Mucosa of stomach (tissue), 1 donor: Measurements from ENCODE around the gene UMAD1.

ENCODE experiments used
- H3K27me3 ChIP-seq: one replicate; pipeline ENCODE4 v1.7.0; 2013; ENCODE audit warnings: mild to moderate bottlenecking, low read length; ENCODE audit not compliant: control insufficient read depth, insufficient read depth
- H3K36me3 ChIP-seq: one replicate; pipeline ENCODE4 v1.7.0; 2013; ENCODE audit warnings: low read length; ENCODE audit not compliant: control insufficient read depth, insufficient read depth
- H3K4me1 ChIP-seq: one replicate; pipeline ENCODE4 v1.7.0; 2013; ENCODE audit warnings: mild to moderate bottlenecking, low read length; ENCODE audit not compliant: control insufficient read depth, insufficient read depth
- H3K4me3 ChIP-seq: one replicate; pipeline ENCODE4 v1.7.0; 2013; ENCODE audit warnings: low read length
- H3K9ac ChIP-seq: one replicate; pipeline ENCODE4 v1.7.0; 2013; ENCODE audit warnings: mild to moderate bottlenecking, low read length, moderate library complexity
- H3K9me3 ChIP-seq: one replicate; pipeline ENCODE4 v1.7.0; 2013; ENCODE audit warnings: mild to moderate bottlenecking, low read length, moderate library complexity; ENCODE audit not compliant: control insufficient read depth
- donor health status: Pancreatic carcinoma.

UMAD1 gene

GRCh38 chr7:7710469-7710868 is 69.9 kb downstream of the UMAD1 start:
- Histone ChIP-seq H3K9me3 (no peaks in the 10 kb centered on the region), H3K9ac (no peak overlapping the region), H3K27me3 (no peaks in the 10 kb centered on the region), H3K36me3 (no peaks in the 10 kb centered on the region), H3K4me1 (peaks cover 9% of the 10 kb centered on the region), H3K4me3 (no peak overlapping the region)

GRCh38 chr7:7713730-7714129 is 73.2 kb downstream of the UMAD1 start:
- no peaks in the 10 kb centered on the region for H3K36me3 ChIP-seq
- no peaks in the 10 kb centered on the region for H3K9me3 ChIP-seq
- H3K9ac ChIP-seq, result no peak overlapping the region
- no peaks in the 10 kb centered on the region for H3K27me3 ChIP-seq
- H3K4me1 ChIP-seq, result peaks cover 8% of the 10 kb centered on the region
- no peak overlapping the region for H3K4me3 ChIP-seq

GRCh38 chr7:7718492-7718891 is 77.9 kb downstream of the UMAD1 start, which contains the start of gene RPA3:
Gene RPA3 (minus strand): TSS chr7:7718607. CDS start chr7:7640418, 78,189 bp downstream.
- H3K4me3 ChIP-seq, result no peak within 1 kb of the TSS
- no peaks in the 10 kb centered on the region for H3K36me3 ChIP-seq
- no peak within 1 kb of the TSS for H3K9ac ChIP-seq
- H3K9me3 ChIP-seq, result no peaks in the 10 kb centered on the region
- no peaks in the 10 kb centered on the region for H3K27me3 ChIP-seq
- H3K4me1 ChIP-seq, result no peaks in the 10 kb centered on the region

- H3K4me1 ChIP-seq, result no peaks in the 10 kb centered on the region
- H3K36me3 ChIP-seq, result no peaks in the 10 kb centered on the region
- H3K4me3 ChIP-seq, result no peak overlapping the region
Observed at GRCh38 chr7:7719236-7719635, 78.7 kb downstream of the UMAD1 start.

GRCh38 chr7:7720193-7720592 is 79.6 kb downstream of the UMAD1 start:
- no peaks in the 10 kb centered on the region for H3K27me3 ChIP-seq
- no peaks in the 10 kb centered on the region for H3K4me1 ChIP-seq
- H3K4me3 ChIP-seq, result no peak overlapping the region
- H3K9me3 ChIP-seq, result no peaks in the 10 kb centered on the region
- no peak overlapping the region for H3K9ac ChIP-seq
- no peaks in the 10 kb centered on the region for H3K36me3 ChIP-seq

More at GRCh38 chr7:7719236-7719635, 78.7 kb downstream of the UMAD1 start:
- no peak overlapping the region for H3K9ac ChIP-seq
- H3K9me3 ChIP-seq, result no peaks in the 10 kb centered on the region
- no peaks in the 10 kb centered on the region for H3K27me3 ChIP-seq

GRCh38 chr7:7720750-7721621 is 80.4 kb downstream of the UMAD1 start:
- Histone ChIP-seq H3K9me3 (no peaks in the 10 kb centered on the region), H3K9ac (no peak overlapping the region), H3K4me1 (no peaks in the 10 kb centered on the region), H3K36me3 (no peaks in the 10 kb centered on the region), H3K4me3 (no peak overlapping the region), H3K27me3 (no peaks in the 10 kb centered on the region)

- Histone ChIP-seq H3K9ac (no peak overlapping the region), H3K4me3 (no peak overlapping the region), H3K9me3 (no peaks in the 10 kb centered on the region), H3K27me3 (no peaks in the 10 kb centered on the region), H3K36me3 (no peaks in the 10 kb centered on the region), H3K4me1 (peaks cover 20% of the 10 kb centered on the region)
Observed at GRCh38 chr7:7731732-7732131, 91.2 kb downstream of the UMAD1 start.

GRCh38 chr7:7732621-7733281 is 92.2 kb downstream of the UMAD1 start:
- no peak overlapping the region for H3K9ac ChIP-seq
- H3K27me3 ChIP-seq, result no peaks in the 10 kb centered on the region
- H3K36me3 ChIP-seq, result no peaks in the 10 kb centered on the region
- no peaks in the 10 kb centered on the region for H3K9me3 ChIP-seq
- H3K4me3 ChIP-seq, result no peak overlapping the region
- peaks cover 25% of the 10 kb centered on the region for H3K4me1 ChIP-seq

GRCh38 chr7:7736671-7737070 is 96.1 kb downstream of the UMAD1 start:
- Histone ChIP-seq H3K4me1 (peaks cover 14% of the 10 kb centered on the region), H3K9me3 (no peaks in the 10 kb centered on the region), H3K36me3 (no peaks in the 10 kb centered on the region), H3K9ac (no peak overlapping the region), H3K4me3 (no peak overlapping the region), H3K27me3 (no peaks in the 10 kb centered on the region)

- H3K4me1 ChIP-seq, result peaks cover 5% of the 10 kb centered on the region
- no peaks in the 10 kb centered on the region for H3K27me3 ChIP-seq
- no peak overlapping the region for H3K4me3 ChIP-seq
- H3K36me3 ChIP-seq, result no peaks in the 10 kb centered on the region
- H3K9me3 ChIP-seq, result no peaks in the 10 kb centered on the region
- no peak overlapping the region for H3K9ac ChIP-seq
Observed at GRCh38 chr7:7737674-7738073, 97.1 kb downstream of the UMAD1 start.

GRCh38 chr7:7738177-7738576 is 97.6 kb downstream of the UMAD1 start:
- H3K27me3 ChIP-seq, result no peaks in the 10 kb centered on the region
- H3K9me3 ChIP-seq, result no peaks in the 10 kb centered on the region
- H3K9ac ChIP-seq, result no peak overlapping the region
- no peaks in the 10 kb centered on the region for H3K36me3 ChIP-seq
- H3K4me3 ChIP-seq, result no peak overlapping the region
- H3K4me1 ChIP-seq, result peaks cover 5% of the 10 kb centered on the region

GRCh38 chr7:7738622-7739021 is 98.1 kb downstream of the UMAD1 start:
- Histone ChIP-seq H3K36me3 (no peaks in the 10 kb centered on the region), H3K4me1 (peaks cover 5% of the 10 kb centered on the region), H3K9me3 (no peaks in the 10 kb centered on the region), H3K4me3 (no peak overlapping the region), H3K9ac (no peak overlapping the region), H3K27me3 (no peaks in the 10 kb centered on the region)
